ENCODE results near the gene MED13L.

MED13L gene

DNA sequence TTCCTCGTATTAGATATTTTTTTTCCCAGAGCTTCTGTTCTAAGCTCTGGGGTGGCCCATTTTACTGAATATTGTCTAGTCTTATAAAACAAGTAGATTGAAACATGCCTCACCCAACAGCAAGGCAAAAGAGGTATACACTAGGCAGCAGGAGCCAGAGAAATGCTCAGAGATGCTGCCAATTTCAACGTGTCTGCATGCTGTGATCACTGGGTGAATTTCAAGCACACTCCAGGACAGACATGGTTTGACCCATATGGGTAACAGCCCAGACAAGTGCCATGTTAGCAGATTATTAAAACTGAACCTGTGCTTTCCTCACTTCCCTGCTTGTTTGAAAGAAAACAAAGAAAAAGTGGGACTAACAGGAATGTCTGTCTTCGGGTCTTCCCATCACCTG lies 321.3 kb downstream of the MED13L start:
- FAIRE-seq (no peak), DNase-seq (ENCODE audit: insufficient read length, low spot score) (no peak)

DNA sequence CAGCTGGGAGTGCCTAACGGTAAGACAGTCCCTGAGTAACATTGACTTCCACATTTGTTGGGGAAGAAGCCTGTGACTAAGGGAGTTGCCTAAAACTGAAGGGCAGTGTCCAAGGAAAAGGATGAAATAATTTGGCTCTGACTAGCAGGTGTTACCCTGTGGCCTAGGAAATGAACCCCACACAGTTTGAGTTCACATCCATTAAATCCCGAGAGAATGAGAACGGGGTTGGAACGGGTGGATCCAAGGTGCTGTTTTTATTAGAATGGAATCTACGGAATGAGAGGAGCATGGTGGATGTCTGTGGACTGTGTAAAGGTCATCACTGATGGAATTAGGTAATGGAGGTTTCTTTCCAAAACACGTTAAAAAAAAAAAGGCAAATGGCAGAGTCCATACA lies 324.0 kb downstream of the MED13L start:
- no peak for DNase-seq (ENCODE audit: insufficient read length, low spot score)
- FAIRE-seq: no peak

- no peak for FAIRE-seq
- no peak for DNase-seq (ENCODE audit: insufficient read length, low spot score)
Measured at GRCh38 chr12:115953031-115953430, 324.5 kb downstream of the MED13L start.

GRCh38 chr12:115950959-115951358 lies 326.5 kb downstream of the MED13L start:
- DNase-seq (ENCODE audit: insufficient read length, low spot score): no peak
- no peak for FAIRE-seq

DNA sequence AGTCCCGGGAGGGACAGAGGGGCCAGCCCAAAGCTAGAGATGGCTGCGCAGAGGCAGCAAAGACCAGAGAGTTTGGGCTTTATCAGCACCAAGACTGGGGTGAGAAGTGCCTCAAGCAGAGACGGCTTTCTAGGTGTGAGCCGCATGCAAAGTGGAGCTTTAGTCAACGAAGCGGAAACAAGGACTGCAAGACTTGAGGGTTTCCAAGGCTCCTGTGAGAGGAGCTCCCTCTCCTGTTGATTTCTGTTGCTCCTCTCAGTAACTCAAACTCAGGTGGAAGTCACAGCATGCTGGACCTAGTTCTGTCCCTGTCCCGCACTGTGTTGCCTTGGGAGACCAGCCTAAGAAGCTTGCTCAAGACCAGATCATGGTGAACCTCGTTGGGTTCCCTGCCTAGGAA lies 327.8 kb downstream of the MED13L start:
- DNase-seq (ENCODE audit: insufficient read length, low spot score) (no peak), FAIRE-seq (no peak)

- no peak for FAIRE-seq
- no peak for DNase-seq (ENCODE audit: insufficient read length, low spot score)
Measured at GRCh38 chr12:115947696-115948062, 329.8 kb downstream of the MED13L start.

GRCh38 chr12:115946867-115947695 lies 330.4 kb downstream of the MED13L start:
- DNase-seq (ENCODE audit: insufficient read length, low spot score) (peak; percentile 14), FAIRE-seq (no peak)

GRCh38 chr12:115946092-115946491 lies 331.4 kb downstream of the MED13L start:
- DNase-seq (ENCODE audit: insufficient read length, low spot score) (no peak), FAIRE-seq (no peak)

GRCh38 chr12:115945491-115945885 lies 332.0 kb downstream of the MED13L start:
- FAIRE-seq (no peak), DNase-seq (ENCODE audit: insufficient read length, low spot score) (no peak)

DNA sequence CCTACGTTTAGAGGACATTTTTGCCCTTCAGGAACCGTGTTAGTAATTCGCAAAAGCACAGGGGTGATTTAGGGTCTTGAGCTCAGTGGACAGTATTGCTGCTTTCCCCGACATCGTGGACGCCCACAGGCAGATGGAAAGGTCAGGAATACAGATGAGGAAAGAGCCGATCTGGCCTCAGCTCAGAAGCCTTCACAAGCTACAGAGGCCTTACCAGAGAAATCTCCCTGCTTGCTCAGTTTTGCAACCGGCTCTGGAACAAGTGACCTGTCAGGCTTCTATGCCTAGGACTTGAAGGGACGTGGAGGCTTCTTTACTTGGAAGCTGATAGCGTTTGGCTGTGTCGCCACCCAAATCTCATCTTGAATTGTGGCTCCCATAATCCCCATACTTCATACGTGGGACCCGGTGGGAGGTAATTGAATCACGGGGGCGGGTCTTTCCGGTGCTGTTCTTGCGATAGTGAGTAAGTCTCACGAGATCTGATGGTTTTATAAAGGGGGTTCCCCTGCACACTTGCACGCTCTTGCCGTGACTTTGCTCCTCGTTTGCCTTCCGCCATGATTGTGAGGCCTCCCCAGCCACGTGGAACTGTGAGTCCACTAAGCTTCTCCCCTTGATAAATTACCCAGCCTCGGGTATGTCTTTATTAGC lies 332.5 kb downstream of the MED13L start:
- FAIRE-seq (no peak), DNase-seq (ENCODE audit: insufficient read length, low spot score) (no peak)

DNA sequence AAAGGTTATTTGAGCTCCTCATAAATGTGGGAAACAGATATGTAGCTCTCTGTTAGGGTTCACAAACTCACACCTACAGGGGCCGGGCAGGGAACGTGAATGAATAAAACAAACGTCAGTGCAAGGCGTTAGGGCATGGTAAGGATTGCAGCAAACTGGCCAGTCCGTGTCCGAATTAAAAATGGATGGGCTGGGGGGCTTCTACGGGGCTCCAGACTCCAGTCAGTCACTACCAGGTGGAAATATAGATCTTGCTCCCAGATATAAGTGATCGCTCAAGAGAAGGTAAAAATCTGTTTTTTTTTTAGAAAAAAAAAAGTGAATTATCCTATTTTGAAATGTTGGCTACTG lies 333.1 kb downstream of the MED13L start:
- FAIRE-seq (no peak), DNase-seq (ENCODE audit: insufficient read length, low spot score) (no peak)

DNA sequence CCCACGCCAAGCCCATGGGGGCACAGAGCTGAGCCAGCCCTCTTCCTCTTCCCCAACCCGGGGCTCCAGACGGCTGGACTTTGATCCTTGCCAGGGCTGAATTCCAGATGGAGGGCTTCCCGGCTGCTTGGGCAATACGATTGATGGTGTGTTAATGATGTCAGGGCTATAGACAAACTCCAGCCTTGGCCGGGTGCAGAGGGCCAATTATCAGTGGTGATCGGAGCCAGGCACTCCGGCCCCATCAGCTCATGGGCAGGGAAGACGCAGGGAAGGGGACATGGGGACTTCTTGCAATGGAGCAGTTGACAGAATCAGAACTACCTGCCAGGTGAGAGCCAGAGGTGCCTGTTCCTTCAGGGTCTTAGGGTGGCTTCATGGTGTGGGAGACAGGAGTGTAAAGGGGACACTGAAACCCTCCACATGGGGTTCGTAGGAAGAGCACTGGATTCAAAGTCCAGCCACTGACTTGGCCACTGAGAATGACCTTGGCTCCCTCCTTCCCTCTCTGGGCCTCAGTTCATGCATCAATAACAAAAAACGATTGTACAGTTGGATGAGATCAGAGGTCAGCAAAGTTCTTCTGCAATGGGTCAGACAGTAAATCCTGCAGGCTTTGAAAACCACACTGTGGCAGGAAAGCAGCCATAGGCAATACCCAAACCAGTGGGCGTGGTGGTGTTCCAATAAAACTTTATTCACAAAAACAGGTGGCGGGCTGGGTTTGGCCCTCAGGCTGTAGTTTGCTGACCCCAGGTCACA lies 333.7 kb downstream of the MED13L start:
- no peak for FAIRE-seq
- DNase-seq (ENCODE audit: insufficient read length, low spot score): no peak

- no peak for FAIRE-seq
Measured at GRCh38 chr12:115943310-115943629, 334.2 kb downstream of the MED13L start.

DNA sequence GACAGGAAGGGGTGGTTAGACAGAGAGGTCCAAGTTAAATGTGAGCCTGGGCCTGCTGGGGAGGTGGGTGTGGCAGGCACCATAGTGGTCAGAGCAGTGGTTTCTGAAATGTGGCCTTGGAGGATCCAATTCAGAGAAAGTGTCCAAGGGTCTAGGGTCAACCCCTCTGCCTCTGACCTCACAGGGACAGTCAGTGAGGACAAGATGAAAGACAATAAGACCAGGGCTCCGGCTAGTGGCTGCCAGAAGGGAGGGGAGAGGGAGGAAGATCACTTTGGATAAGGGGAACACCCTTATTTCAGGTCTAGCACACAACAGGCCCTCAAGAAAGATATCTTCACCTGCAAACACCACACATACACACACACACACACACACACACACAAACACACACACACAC lies 335.1 kb downstream of the MED13L start:
- DNase-seq (ENCODE audit: insufficient read length, low spot score) (no peak), FAIRE-seq (no peak)

More at GRCh38 chr12:115943310-115943629, 334.2 kb downstream of the MED13L start:
- DNase-seq (ENCODE audit: insufficient read length, low spot score): no peak

- FAIRE-seq (no peak), DNase-seq (ENCODE audit: insufficient read length, low spot score) (no peak)
Measured at GRCh38 chr12:115941362-115941761, 336.1 kb downstream of the MED13L start.

- no peak for DNase-seq (ENCODE audit: insufficient read length, low spot score)
- no peak for FAIRE-seq
Measured at GRCh38 chr12:115938794-115939377, 338.6 kb downstream of the MED13L start.

GRCh38 chr12:115936997-115937916 lies 340.2 kb downstream of the MED13L start:
- DNase-seq (ENCODE audit: insufficient read length, low spot score) (no peak), FAIRE-seq (no peak)

DNA sequence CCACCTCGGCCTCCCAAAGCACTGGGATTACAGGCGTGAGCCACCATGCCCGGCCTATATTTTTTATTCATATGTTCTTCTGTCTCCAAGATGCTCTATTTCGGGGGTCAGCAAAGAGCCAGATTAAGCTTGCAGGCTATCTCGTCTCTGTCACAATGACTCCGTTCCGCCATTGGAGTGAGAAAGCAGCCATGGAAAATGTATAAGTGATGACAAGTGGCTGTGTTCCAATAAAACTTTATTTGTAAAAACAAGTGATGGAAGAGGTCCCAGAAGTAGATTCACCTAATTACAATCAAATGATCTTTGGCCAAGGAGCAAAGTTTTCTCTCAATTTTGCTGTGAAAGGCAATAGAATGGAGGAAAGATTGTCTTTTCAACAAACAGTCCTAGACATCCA lies 342.6 kb downstream of the MED13L start:
- FAIRE-seq: no peak
- DNase-seq (ENCODE audit: insufficient read length, low spot score): no peak

DNA sequence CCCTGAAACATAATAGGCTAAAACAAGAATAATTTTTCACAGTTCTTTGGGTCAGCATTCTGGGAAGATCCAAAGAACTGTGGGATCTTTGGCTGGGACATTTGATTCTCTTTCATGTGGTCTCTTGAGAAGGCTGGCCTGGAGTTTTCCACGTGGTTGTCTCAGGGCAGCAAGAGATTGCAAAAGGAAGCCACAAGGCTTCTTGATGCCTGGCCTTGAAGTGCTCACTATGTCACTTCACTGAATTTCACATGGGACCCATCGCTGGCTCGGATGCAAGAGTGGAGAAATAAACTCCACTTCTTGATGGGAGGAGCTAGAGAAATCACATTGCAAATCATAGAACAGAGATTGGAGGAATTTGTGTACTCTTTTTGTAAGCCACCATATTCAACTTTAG lies 343.4 kb downstream of the MED13L start:
- FAIRE-seq (no peak), DNase-seq (ENCODE audit: insufficient read length, low spot score) (no peak)

DNA sequence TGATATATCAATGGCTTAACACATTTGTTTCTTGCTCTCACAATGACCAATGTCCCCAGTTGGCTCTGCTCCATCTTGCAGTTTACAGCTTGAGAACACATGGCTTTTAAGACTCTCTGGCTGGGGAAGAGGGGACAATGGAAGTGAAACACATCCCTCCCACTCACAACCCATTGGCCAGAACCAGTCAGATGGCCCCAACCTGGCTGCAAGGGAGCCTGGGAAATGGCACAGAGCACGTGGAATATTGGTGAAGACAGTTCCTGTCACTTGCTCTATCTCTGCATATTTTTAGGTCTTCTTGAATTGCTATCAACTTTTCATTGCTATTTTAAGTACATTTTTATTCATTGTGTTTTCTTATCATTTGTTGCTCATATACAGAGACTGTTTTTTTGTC lies 345.4 kb downstream of the MED13L start:
- FAIRE-seq: no peak
- no peak for DNase-seq (ENCODE audit: insufficient read length, low spot score)
